Activated CD8-positive, alpha-beta memory T cell treated with anti-CD3 and anti-CD28 coated beads for 36 hours (primary cell): Measurements from ENCODE around the gene TNKS1BP1. TPM values are rescaled to one million over a fixed set of nuclear protein-coding genes. Genes with fewer than 3 reads are reported as not detected.

Experiments used
- total RNA-seq, 2 experiments: library from RNA; stranded (reverse); gene quantifications; one replicate each; pipeline ENCODE4 v1.2.3, GENCODE V29; 2021

TNKS1BP1 gene
- total RNA-seq, 2 experiments from 2014 or later = 13.3 to 13.8 TPM

Other genes with a start within 250 kb of the TNKS1BP1 start
- not detected for gene LRRC55, start 143.0 kb downstream of the TNKS1BP1 start, total RNA-seq
- gene APLNR, start 87.7 kb downstream of the TNKS1BP1 start, total RNA-seq = not detected
- gene SSRP1, start 10.9 kb upstream of the TNKS1BP1 start, total RNA-seq = 100 to 1,000 TPM; 311 to 314 TPM
- not detected for gene P2RX3, start 13.4 kb upstream of the TNKS1BP1 start, total RNA-seq
- not detected for gene PRG3, start 56.2 kb upstream of the TNKS1BP1 start, total RNA-seq
- gene PRG2, start 65.7 kb upstream of the TNKS1BP1 start, total RNA-seq = 1 to 10 TPM in 1 of 2 experiments, not detected in 1; 1.0 TPM
- gene SLC43A3, start 102.2 kb upstream of the TNKS1BP1 start, total RNA-seq = 100 to 1,000 TPM; 444 to 465 TPM
- gene RTN4RL2, start 135.6 kb upstream of the TNKS1BP1 start, total RNA-seq = under 1 TPM; 0.23 to 0.36 TPM
- gene SLC43A1, start 190.8 kb upstream of the TNKS1BP1 start, total RNA-seq = 10 to 100 TPM; 35.1 to 36.3 TPM
- 100 to 1,000 TPM; 137 to 140 TPM for gene TIMM10, start 205.8 kb upstream of the TNKS1BP1 start, total RNA-seq
- gene SMTNL1, start 212.6 kb upstream of the TNKS1BP1 start, total RNA-seq = not detected
- 10 to 100 TPM; 81.3 to 88.9 TPM for gene UBE2L6, start 242.7 kb upstream of the TNKS1BP1 start, total RNA-seq